Gastroesophageal sphincter (tissue), 3 donors: ENCODE measurements around the gene PFDN1.

ENCODE experiments used
- CTCF ChIP-seq, 4 experiments: fragments of 200-600 bp in 2 of 4; fragments of 450-650 bp in 2 of 4; sonication (generic) in 1 of 4; IDR thresholded peaks; one replicate each; pipeline ENCODE4 v1.5.1; 2017 to 2019; ENCODE audit warnings: antibody characterized with exemption in 4 of 4, mild to moderate bottlenecking in 2 of 4, moderate library complexity in 2 of 4
- EP300 ChIP-seq: sonication (generic); formaldehyde crosslinking; IDR thresholded peaks from one replicate; pipeline ENCODE4 v1.6.1; 2017; ENCODE audit warnings: antibody characterized with exemption, mild to moderate bottlenecking
- POLR2AphosphoS5 ChIP-seq: sonication (generic); formaldehyde crosslinking; IDR thresholded peaks from one replicate; pipeline ENCODE4 v1.6.1; 2017; ENCODE audit warnings: antibody characterized with exemption

GRCh38 chr5:140311011-140311467 is 8.1 kb upstream of the PFDN1 start:
- TF ChIP-seq CTCF (IDR thresholded peaks at IDR 0.05) (no peak), POLR2AphosphoS5 (no peak), EP300 (no peak)
